Measurements from ENCODE around the gene CACNA1S. TPM values are rescaled to one million over a fixed set of nuclear protein-coding genes. Genes with fewer than 3 reads are reported as not detected.

CACNA1S gene
- total RNA-seq, 1 donor from 2014 or later = not detected

- no peak overlapping the region for H3K4me3 Mint-ChIP-seq
- peaks cover 68% of the 10 kb centered on the region for H3K36me3 Mint-ChIP-seq (ENCODE audit: low read depth)
- no peak overlapping the region for H3K27ac Mint-ChIP-seq
- H3K27me3 Mint-ChIP-seq = no peaks in the 10 kb centered on the region
- H3K4me1 Mint-ChIP-seq = no peaks in the 10 kb centered on the region
- DNase-seq = no peak
- CTCF ChIA-PET = no interaction called here
- no peak for ATAC-seq (ENCODE audit: low read depth)
- POLR2A ChIA-PET = interaction anchor here (0.5 kb wide), 1 partner anchor 177 kb away, joined by 3 read pairs; no protein-coding TSS in a partner anchor
- H3K9me3 Mint-ChIP-seq = no peaks in the 10 kb centered on the region
- TF ChIP-seq, protein P1, sequence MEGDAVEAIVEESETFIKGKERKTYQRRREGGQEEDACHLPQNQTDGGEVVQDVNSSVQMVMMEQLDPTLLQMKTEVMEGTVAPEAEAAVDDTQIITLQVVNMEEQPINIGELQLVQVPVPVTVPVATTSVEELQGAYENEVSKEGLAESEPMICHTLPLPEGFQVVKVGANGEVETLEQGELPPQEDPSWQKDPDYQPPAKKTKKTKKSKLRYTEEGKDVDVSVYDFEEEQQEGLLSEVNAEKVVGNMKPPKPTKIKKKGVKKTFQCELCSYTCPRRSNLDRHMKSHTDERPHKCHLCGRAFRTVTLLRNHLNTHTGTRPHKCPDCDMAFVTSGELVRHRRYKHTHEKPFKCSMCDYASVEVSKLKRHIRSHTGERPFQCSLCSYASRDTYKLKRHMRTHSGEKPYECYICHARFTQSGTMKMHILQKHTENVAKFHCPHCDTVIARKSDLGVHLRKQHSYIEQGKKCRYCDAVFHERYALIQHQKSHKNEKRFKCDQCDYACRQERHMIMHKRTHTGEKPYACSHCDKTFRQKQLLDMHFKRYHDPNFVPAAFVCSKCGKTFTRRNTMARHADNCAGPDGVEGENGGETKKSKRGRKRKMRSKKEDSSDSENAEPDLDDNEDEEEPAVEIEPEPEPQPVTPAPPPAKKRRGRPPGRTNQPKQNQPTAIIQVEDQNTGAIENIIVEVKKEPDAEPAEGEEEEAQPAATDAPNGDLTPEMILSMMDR (IDR thresholded peaks at IDR 0.05) = no peak
- intact Hi-C loops (cut with micrococcal nuclease) = no loop called here
Measured at GRCh38 chr1:200998323-200998722, 113.9 kb downstream of the CACNA1S start.

- Mint-ChIP-seq H3K27ac (no peak overlapping the region), H3K4me3 (no peak overlapping the region), H3K27me3 (no peaks in the 10 kb centered on the region), H3K4me1 (no peaks in the 10 kb centered on the region), H3K9me3 (no peaks in the 10 kb centered on the region), H3K36me3 (ENCODE audit: low read depth) (peaks cover 85% of the 10 kb centered on the region)
- ChIA-PET POLR2A (interaction anchor here (1.2 kb wide), 1 partner anchor 30 kb away, joined by 4 read pairs; no protein-coding TSS in a partner anchor), CTCF (interaction anchor here (1.7 kb wide), 1 partner anchor 21 kb away, joined by 4 read pairs; no protein-coding TSS in a partner anchor)
- no peak for DNase-seq
- no peak for ATAC-seq (ENCODE audit: low read depth)
- TF ChIP-seq, protein P1 (IDR thresholded peaks at IDR 0.05) = no peak
- intact Hi-C loops (cut with micrococcal nuclease) = no loop called here
Measured at GRCh38 chr1:200992382-200993048, 119.7 kb downstream of the CACNA1S start.

DNA sequence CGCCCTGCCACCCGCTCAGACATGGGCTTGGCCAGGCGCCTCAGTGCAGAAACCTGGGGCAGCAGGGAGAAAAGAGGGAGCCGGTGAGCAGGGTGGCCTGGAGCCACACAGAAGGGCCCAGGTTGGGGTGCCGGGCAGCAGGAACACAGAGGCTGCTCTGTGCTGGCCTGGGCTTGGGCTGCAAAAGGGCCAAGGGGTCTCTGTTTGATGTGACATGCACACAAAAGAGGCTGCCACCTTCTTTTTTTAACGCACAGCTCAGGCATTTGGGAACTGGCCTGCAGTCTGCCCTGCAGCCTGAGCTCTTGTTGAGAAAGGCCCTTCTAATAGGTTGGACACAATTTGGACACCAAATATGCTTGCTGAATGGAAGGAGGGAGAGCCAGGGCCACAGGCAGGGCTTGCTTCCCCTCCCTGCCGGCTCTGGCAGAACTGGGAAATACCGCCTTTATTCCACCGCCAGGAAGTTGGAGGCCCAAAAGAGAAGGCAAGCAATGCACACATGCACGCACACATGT, 121.1 kb downstream of the CACNA1S start:
- POLR2A ChIA-PET = interaction anchor here (0.6 kb wide), 1 partner anchor 30 kb away, joined by 16 read pairs; no protein-coding TSS in a partner anchor
- H3K27ac Mint-ChIP-seq = no peak overlapping the region
- H3K4me1 Mint-ChIP-seq = no peaks in the 10 kb centered on the region
- H3K27me3 Mint-ChIP-seq = no peaks in the 10 kb centered on the region
- ATAC-seq (ENCODE audit: low read depth) = no peak
- H3K36me3 Mint-ChIP-seq (ENCODE audit: low read depth) = peaks cover 85% of the 10 kb centered on the region
- CTCF ChIA-PET = interaction anchor here (1.7 to 2.1 kb wide), 2 partner anchors 11 to 19 kb away, joined by 4 to 8 read pairs; no protein-coding TSS in a partner anchor
- no peak overlapping the region for H3K4me3 Mint-ChIP-seq
- H3K9me3 Mint-ChIP-seq = no peaks in the 10 kb centered on the region
- DNase-seq = no peak
- intact Hi-C loops (cut with micrococcal nuclease) = no loop called here
- TF ChIP-seq, protein P1 (IDR thresholded peaks at IDR 0.05) = no peak

GRCh38 chr1:200990114-200990513, 122.1 kb downstream of the CACNA1S start:
- no peak overlapping the region for H3K27ac Mint-ChIP-seq
- CTCF ChIA-PET = interaction anchor here (1.2 to 2.1 kb wide), 3 partner anchors 10 to 50 kb away, joined by 4 to 8 read pairs (median 4); no protein-coding TSS in a partner anchor

More at GRCh38 chr1:200990114-200990513, 122.1 kb downstream of the CACNA1S start:
- H3K4me1 Mint-ChIP-seq = no peaks in the 10 kb centered on the region
- H3K36me3 Mint-ChIP-seq (ENCODE audit: low read depth) = peaks cover 84% of the 10 kb centered on the region
- intact Hi-C loops (cut with micrococcal nuclease) = no loop called here
- DNase-seq (no peak), ATAC-seq (ENCODE audit: low read depth) (no peak)
- H3K9me3 Mint-ChIP-seq = no peaks in the 10 kb centered on the region
- H3K27me3 Mint-ChIP-seq = no peaks in the 10 kb centered on the region
- POLR2A ChIA-PET = no interaction called here
- H3K4me3 Mint-ChIP-seq = no peak overlapping the region
- TF ChIP-seq, protein P1 (IDR thresholded peaks at IDR 0.05) = no peak

Other genes starting within 250 kb of the CACNA1S start
- gene GPR25, start 239.4 kb downstream of the CACNA1S start, total RNA-seq = 0.86 and 1.6 TPM in 2 replicates
- 0.44 and 0.46 TPM in 2 replicates for gene INAVA, start 217.5 kb downstream of the CACNA1S start, total RNA-seq
- 28.1 and 31.8 TPM in 2 replicates for gene KIF21B, start 88.7 kb downstream of the CACNA1S start, total RNA-seq
- gene ASCL5, start 14.8 kb upstream of the CACNA1S start, total RNA-seq = not detected in 2 replicates
- gene TMEM9, start 42.0 kb upstream of the CACNA1S start, total RNA-seq = 19.0 and 21.7 TPM in 2 replicates
- gene IGFN1, start 78.4 kb upstream of the CACNA1S start, total RNA-seq = not detected in 2 replicates
- not detected in 2 replicates for gene PKP1, start 171.1 kb upstream of the CACNA1S start, total RNA-seq